Lung (tissue), 12 donors: ENCODE data around the gene DPYSL3. TPM values are rescaled to one million over a fixed set of nuclear protein-coding genes. Genes with fewer than 3 reads are reported as not detected.
"Not testable (repeated sequence)": the region's sequence is repeated elsewhere in the genome, so short reads cannot be mapped to it uniquely, and the experiment has no call there.

Experiments
- ATAC-seq: fragments of 200-7000 bp; cut with Tn5 transposase; one replicate; pipeline ENCODE4 v1.9.1; 2020; ENCODE audit warnings: moderate number of reproducible peaks; ENCODE audit not compliant: insufficient read depth, low FRiP score
- DNase-seq, 3 donors: peaks; one replicate each; pipeline ENCODE4 v3.0.0-alpha.2; 2013 to 2017
- H3K27ac ChIP-seq, 2 donors: one replicate each; pipeline ENCODE4 v1.5.1; 2013; ENCODE audit warnings: mild to moderate bottlenecking in 2 of 2, moderate library complexity in 2 of 2, control low read depth in 1 of 2, inconsistent platforms in 1 of 2, low read depth in 1 of 2, low read length in 1 of 2
- H3K27me3 ChIP-seq, 3 donors: one replicate each; pipeline ENCODE4 v1.5.1; 2013; ENCODE audit warnings: low read length in 2 of 3; ENCODE audit not compliant: control insufficient read depth in 3 of 3, insufficient read depth in 3 of 3
- H3K36me3 ChIP-seq, 4 donors: one replicate each; pipeline ENCODE4 v1.5.1; 2013; ENCODE audit warnings: low read length in 4 of 4, mild to moderate bottlenecking in 1 of 4, moderate library complexity in 1 of 4; ENCODE audit not compliant: control insufficient read depth in 4 of 4, insufficient read depth in 4 of 4
- H3K4me1 ChIP-seq, 5 donors: one replicate each; pipeline ENCODE4 v1.5.1; 2013; ENCODE audit warnings: low read length in 5 of 5, mild to moderate bottlenecking in 2 of 5, moderate library complexity in 1 of 5; ENCODE audit not compliant: control insufficient read depth in 5 of 5, insufficient read depth in 5 of 5
- H3K4me3 ChIP-seq: one replicate; pipeline ENCODE4 v1.5.1; 2013; ENCODE audit warnings: mild to moderate bottlenecking, control low read depth, moderate library complexity
- H3K9ac ChIP-seq, 2 donors: one replicate each; pipeline ENCODE4 v1.5.1; 2013; ENCODE audit warnings: low read length in 2 of 2, control low read depth in 1 of 2; ENCODE audit not compliant: insufficient read depth in 1 of 2
- H3K9me3 ChIP-seq, 4 donors: one replicate each; pipeline ENCODE4 v1.5.1; 2013; ENCODE audit warnings: low read length in 3 of 4, mild to moderate bottlenecking in 1 of 4, moderate library complexity in 1 of 4; ENCODE audit not compliant: control insufficient read depth in 4 of 4, insufficient read depth in 3 of 4
- WGBS, 2 donors: extraction: QIAGEN DNeasy Blood & Tissue Kit; methylation state at CpG; one replicate each; pipeline ENCODE4 v1.1.7; 2013; 5-methylcytosine and 5-hydroxymethylcytosine counted together
- polyA plus RNA-seq, 2 donors: library from polyadenylated mRNA; stranded (reverse); fragments of 200-250 nt; gene quantifications; one replicate each; pipeline ENCODE4 v1.2.1, GENCODE V29; 2013
- total RNA-seq, 2 donors: library from RNA; depleted of rRNA in 1 of 2; stranded (reverse); fragments of >200 nt in 1 of 2; gene quantifications; one replicate each; pipeline ENCODE4 v1.2.1, GENCODE V29; 2014 to 2021
- TF ChIP-seq, protein P1 (sequence below): IDR thresholded peaks from 2 replicates; pipeline ENCODE4 v1.5.1; 2012; ENCODE audit warnings: mild to moderate bottlenecking; ENCODE audit errors: control extremely low read depth, extremely low read depth
- donor health status: control.
- donor health status: control.
- donor health status: Bipolar disorder and iron deficiency.
- donor health status: healthy.
- donor health status: DM: yes; HTN: yes; CAD: no.

Gene DPYSL3
- total and polyA plus RNA-seq, 4 donors = 13.8 to 112 (median 43.7) TPM

DNA sequence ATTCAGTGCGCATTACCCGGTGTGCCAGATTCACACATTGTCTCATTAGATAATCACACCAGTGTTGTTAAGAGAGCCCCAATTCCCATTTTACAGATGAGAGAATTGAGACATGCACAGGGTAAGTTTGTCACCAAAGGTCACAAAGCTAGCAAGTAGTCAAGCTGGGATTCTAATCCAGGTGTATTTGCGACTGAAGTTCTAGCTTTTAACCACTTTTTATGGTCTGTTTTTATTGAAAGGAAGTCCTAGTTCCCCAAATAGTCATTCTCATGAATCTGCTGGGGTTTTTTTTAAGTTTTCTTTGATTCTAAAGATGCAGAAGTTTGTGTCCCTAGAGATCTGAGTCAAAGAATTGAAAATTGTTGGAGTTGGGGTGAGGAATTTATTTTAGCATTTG is 136.5 kb downstream of the DPYSL3 start:
- WGBS, 2 donors = 80 to 86% methylated on average over 3 of the region's 3 CpGs
- H3K9ac ChIP-seq = no peak overlapping the region

GRCh38 chr5:147372191-147372590 is 137.7 kb downstream of the DPYSL3 start:
- no peak overlapping the region for H3K9ac ChIP-seq
- H3K27ac ChIP-seq = no peak overlapping the region
- no peaks in the 10 kb centered on the region for H3K9me3 ChIP-seq
- no peak overlapping the region for H3K4me3 ChIP-seq
- H3K27me3 ChIP-seq = no peaks in the 10 kb centered on the region
- no peaks in the 10 kb centered on the region for H3K4me1 ChIP-seq
- 96 to 100% methylated on average over 1 of the region's 1 CpG for WGBS, 2 donors
- DNase-seq (no peak), ATAC-seq (no peak)
- TF ChIP-seq, protein P1, sequence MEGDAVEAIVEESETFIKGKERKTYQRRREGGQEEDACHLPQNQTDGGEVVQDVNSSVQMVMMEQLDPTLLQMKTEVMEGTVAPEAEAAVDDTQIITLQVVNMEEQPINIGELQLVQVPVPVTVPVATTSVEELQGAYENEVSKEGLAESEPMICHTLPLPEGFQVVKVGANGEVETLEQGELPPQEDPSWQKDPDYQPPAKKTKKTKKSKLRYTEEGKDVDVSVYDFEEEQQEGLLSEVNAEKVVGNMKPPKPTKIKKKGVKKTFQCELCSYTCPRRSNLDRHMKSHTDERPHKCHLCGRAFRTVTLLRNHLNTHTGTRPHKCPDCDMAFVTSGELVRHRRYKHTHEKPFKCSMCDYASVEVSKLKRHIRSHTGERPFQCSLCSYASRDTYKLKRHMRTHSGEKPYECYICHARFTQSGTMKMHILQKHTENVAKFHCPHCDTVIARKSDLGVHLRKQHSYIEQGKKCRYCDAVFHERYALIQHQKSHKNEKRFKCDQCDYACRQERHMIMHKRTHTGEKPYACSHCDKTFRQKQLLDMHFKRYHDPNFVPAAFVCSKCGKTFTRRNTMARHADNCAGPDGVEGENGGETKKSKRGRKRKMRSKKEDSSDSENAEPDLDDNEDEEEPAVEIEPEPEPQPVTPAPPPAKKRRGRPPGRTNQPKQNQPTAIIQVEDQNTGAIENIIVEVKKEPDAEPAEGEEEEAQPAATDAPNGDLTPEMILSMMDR = no peak
- no peaks in the 10 kb centered on the region for H3K36me3 ChIP-seq

More for the DNA sequence above, 136.5 kb downstream of the DPYSL3 start:
- Histone ChIP-seq H3K27ac (no peak overlapping the region), H3K27me3 (no peaks in the 10 kb centered on the region), H3K9me3 (peaks cover 0 to 1% (median 0%) of the 10 kb centered on the region in 4 donors), H3K4me1 (no peaks in the 10 kb centered on the region), H3K4me3 (no peak overlapping the region), H3K36me3 (no peaks in the 10 kb centered on the region)
- TF ChIP-seq, protein P1 = no peak
- DNase-seq = no peak
- no peak for ATAC-seq

DNA sequence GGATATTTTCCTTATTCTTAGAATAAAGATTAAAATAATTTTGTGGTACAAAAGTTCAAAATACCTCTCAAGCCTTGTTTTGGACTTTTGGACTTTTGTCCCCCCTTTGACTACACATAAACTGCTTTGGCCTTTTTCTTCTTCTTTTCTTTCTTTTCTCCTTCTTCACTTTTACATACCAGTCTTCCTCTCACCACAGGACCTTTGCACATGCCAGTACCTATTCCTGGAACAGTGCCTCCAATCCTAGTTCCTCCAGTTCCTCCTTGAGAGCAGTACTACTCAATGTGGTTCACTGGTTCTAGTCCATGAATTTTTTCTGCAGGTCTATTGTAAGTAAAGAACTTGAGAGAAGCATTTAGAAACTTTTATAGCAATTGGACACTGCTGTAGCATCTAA is 138.6 kb downstream of the DPYSL3 start:
- Histone ChIP-seq H3K27me3 (no peaks in the 10 kb centered on the region), H3K36me3 (no peaks in the 10 kb centered on the region), H3K9me3 (no peaks in the 10 kb centered on the region), H3K4me3 (no peak overlapping the region), H3K27ac (no peak overlapping the region), H3K4me1 (no peaks in the 10 kb centered on the region), H3K9ac (no peak overlapping the region)
- ATAC-seq = no peak
- TF ChIP-seq, protein P1 = no peak
- no peak for DNase-seq

DNA sequence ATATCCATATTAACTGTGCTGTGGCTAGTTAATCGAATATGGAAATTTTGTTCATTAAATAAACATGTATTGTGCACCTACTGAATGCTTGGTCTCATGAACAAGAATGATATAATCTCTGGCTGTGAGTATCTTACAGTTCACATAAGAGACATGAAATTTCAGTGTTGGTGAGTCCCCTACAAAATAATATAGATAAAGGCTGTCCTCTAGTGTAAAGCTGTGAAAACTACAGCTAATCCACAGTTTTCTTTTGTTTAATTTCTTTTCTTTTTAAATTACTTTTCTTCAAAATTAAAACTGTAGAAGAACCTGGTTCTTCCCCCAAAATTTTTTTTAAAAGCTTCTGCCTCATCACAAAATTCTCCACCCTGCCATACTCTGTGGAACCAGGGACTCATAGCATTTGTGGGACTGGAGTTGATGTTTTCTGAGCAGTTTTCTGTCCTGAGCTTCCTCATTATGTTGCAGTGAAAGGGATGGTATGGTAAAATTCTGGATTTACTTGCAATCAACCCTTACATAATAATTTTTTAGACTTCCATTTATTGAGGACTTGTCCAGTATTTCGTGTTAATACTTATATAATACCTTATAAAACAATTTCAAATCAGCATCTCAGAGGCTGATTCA is 140.0 kb downstream of the DPYSL3 start:
- no peak for ATAC-seq
- no peaks in the 10 kb centered on the region for H3K36me3 ChIP-seq
- H3K9ac ChIP-seq = no peak overlapping the region
- no peaks in the 10 kb centered on the region for H3K4me1 ChIP-seq
- 50 to 59% methylated on average over 2 of the region's 2 CpGs for WGBS, 2 donors
- no peak overlapping the region for H3K27ac ChIP-seq
- H3K4me3 ChIP-seq = no peak overlapping the region
- peak in 2 of 3 donors; percentile 34 to 38 for DNase-seq
- H3K9me3 ChIP-seq = no peaks in the 10 kb centered on the region
- H3K27me3 ChIP-seq = no peaks in the 10 kb centered on the region
- TF ChIP-seq, protein P1 = peak; percentile 21

GRCh38 chr5:147367381-147367780 is 142.5 kb downstream of the DPYSL3 start:
- 83 to 90% methylated on average over 6 of the region's 6 CpGs for WGBS, 2 donors
- H3K9ac ChIP-seq = not testable (repeated sequence)

More at GRCh38 chr5:147367381-147367780, 142.5 kb downstream of the DPYSL3 start:
- H3K27ac ChIP-seq, H3K27me3 ChIP-seq, H3K9me3 ChIP-seq, H3K36me3 ChIP-seq, H3K4me1 ChIP-seq, H3K4me3 ChIP-seq, DNase-seq, ATAC-seq: not testable (repeated sequence)
